Testis (tissue), 3 donors: ENCODE data around the gene DGUOK. TPM values are rescaled to one million over a fixed set of nuclear protein-coding genes. Genes with fewer than 3 reads are reported as not detected.
"Not testable (repeated sequence)": the region's sequence is repeated elsewhere in the genome, so short reads cannot be mapped to it uniquely, and the experiment has no call there.

Experiments used
- DNase-seq: peaks from one replicate; pipeline ENCODE4 v3.0.0-alpha.2; 2019
- H3K27ac ChIP-seq, 2 donors: fragments of 200-600 bp; sonication (generic); one replicate each; pipeline ENCODE4 v1.5.1; 2019
- H3K27me3 ChIP-seq: fragments of 200-600 bp; sonication (generic); one replicate; pipeline ENCODE4 v1.5.1; 2019
- H3K36me3 ChIP-seq: fragments of 200-600 bp; sonication (generic); one replicate; pipeline ENCODE4 v1.5.1; 2017; ENCODE audit warnings: low read depth; ENCODE audit errors: missing control alignments
- H3K4me1 ChIP-seq: fragments of 200-600 bp; sonication (generic); one replicate; pipeline ENCODE4 v1.5.1; 2019
- H3K4me3 ChIP-seq, 2 donors: fragments of 200-600 bp; sonication (generic); one replicate each; pipeline ENCODE4 v1.5.1; 2017 to 2019
- H3K9me3 ChIP-seq: fragments of 200-600 bp; sonication (generic); one replicate; pipeline ENCODE4 v1.5.1; 2017
- POLR2A ChIP-seq: fragments of 450-650 bp; IDR thresholded peaks from one replicate; pipeline ENCODE4 v1.6.1; 2017; ENCODE audit warnings: antibody characterized with exemption, mild to moderate bottlenecking, moderate library complexity
- WGBS, 2 donors: methylation state at CpG; one replicate each; pipeline ENCODE4 v1.1.5; 2018; 5-methylcytosine and 5-hydroxymethylcytosine counted together
- intact Hi-C: fragments of 100-400 bp; cut with DNase I; formaldehyde crosslinking; loops from one replicate; pipeline ENCODE4 v1.15.1; 2023; ENCODE audit warnings: low total_unique reads
- polyA plus RNA-seq: library from polyadenylated mRNA; stranded (reverse); fragments of 350-450 nt; fragmentation: Illumina TruSeq; extraction: RNeasy Lipid Tissue Mini Kit (QIAGEN cat#74804); gene quantifications from one replicate; pipeline ENCODE4 v1.2.3, GENCODE V29; 2014; ENCODE audit warnings: low read depth, low replicate concordance; ENCODE audit not compliant: insufficient read depth
- total RNA-seq, 2 donors: library from RNA; depleted of rRNA; stranded (reverse); fragments of >200 nt; gene quantifications; one replicate each; pipeline ENCODE4 v1.2.3, GENCODE V29; 2016
- TF ChIP-seq, protein P1 (sequence below), 3 experiments: fragments of 450-650 bp in 2 of 3; fragments of 200-600 bp in 1 of 3; sonication (generic) in 1 of 3; IDR thresholded peaks; one replicate each; pipeline ENCODE4 v1.5.1; 2016 to 2019; ENCODE audit warnings: antibody characterized with exemption in 3 of 3, mild to moderate bottlenecking in 2 of 3, moderate library complexity in 1 of 3

Gene DGUOK
- total and polyA plus RNA-seq, 3 donors from 2014 or later, result 87.7 to 93.9 (median 91.0) TPM

GRCh38 chr2:73939419-73939818, 12.7 kb downstream of the DGUOK start:
- H3K27ac ChIP-seq, result no peak overlapping the region
- intact Hi-C loops, result no loop called here
- no peak for TF ChIP-seq POLR2A
- TF ChIP-seq, protein P1, sequence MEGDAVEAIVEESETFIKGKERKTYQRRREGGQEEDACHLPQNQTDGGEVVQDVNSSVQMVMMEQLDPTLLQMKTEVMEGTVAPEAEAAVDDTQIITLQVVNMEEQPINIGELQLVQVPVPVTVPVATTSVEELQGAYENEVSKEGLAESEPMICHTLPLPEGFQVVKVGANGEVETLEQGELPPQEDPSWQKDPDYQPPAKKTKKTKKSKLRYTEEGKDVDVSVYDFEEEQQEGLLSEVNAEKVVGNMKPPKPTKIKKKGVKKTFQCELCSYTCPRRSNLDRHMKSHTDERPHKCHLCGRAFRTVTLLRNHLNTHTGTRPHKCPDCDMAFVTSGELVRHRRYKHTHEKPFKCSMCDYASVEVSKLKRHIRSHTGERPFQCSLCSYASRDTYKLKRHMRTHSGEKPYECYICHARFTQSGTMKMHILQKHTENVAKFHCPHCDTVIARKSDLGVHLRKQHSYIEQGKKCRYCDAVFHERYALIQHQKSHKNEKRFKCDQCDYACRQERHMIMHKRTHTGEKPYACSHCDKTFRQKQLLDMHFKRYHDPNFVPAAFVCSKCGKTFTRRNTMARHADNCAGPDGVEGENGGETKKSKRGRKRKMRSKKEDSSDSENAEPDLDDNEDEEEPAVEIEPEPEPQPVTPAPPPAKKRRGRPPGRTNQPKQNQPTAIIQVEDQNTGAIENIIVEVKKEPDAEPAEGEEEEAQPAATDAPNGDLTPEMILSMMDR (IDR thresholded peaks at IDR 0.05), result no peak
- no peaks in the 10 kb centered on the region for H3K27me3 ChIP-seq
- H3K9me3 ChIP-seq, result no peaks in the 10 kb centered on the region
- H3K4me1 ChIP-seq, result no peaks in the 10 kb centered on the region
- 83 to 95% methylated on average over 2 of the region's 2 CpGs for WGBS, 2 donors
- DNase-seq, result no peak
- no peaks in the 10 kb centered on the region for H3K36me3 ChIP-seq
- H3K4me3 ChIP-seq, result no peak overlapping the region

DNA sequence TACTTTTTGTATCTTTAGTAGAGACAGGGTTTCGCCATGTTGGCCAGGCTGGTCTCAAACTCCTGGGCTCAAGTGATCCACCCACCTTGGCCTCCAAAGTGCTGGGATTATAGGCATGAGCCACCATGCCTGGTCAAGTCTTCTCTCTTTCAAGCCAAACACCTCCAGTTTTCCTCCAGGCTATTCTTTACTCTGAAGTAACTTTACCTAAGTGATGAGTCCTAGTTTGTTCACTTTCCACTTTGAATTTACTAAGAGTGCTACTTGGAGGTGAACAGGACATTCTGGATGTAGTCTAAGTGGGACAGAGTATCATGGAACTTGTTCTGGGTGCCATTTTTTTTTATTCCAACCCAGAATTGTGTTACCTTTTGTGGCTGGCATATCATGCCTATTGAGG, 13.4 kb downstream of the DGUOK start:
- H3K4me1 ChIP-seq, H3K9me3 ChIP-seq, H3K27ac ChIP-seq, H3K36me3 ChIP-seq, H3K4me3 ChIP-seq, H3K27me3 ChIP-seq, intact Hi-C loops, DNase-seq: not testable (repeated sequence)
- WGBS, 2 donors, result 100% methylated on average over 1 of the region's 1 CpG

DNA sequence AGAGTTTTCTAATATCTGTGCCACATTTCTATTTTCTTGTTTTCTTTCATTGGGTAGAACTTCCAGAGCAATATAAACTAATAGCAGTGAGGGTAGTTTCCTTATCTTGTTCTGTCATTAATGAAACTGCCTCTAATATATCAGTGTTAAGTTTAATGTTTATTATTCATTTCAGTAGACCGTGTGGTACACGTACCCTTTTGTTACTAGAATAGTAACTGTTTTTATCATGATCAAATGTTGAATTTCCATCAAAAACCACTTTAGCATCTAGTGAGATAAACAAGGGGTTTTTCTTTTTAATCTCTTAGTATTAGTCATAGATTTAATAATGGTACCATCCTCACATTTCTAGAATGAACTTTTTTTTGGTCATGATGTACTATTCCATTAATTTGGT, 16.0 kb downstream of the DGUOK start:
- H3K4me3 ChIP-seq, result no peak overlapping the region
- H3K9me3 ChIP-seq, result no peaks in the 10 kb centered on the region
- 56 to 77% methylated on average over 2 of the region's 2 CpGs for WGBS, 2 donors
- H3K27ac ChIP-seq, result no peak overlapping the region
- no peaks in the 10 kb centered on the region for H3K4me1 ChIP-seq
- no peak for DNase-seq
- H3K36me3 ChIP-seq, result no peaks in the 10 kb centered on the region
- TF ChIP-seq, protein P1 (IDR thresholded peaks at IDR 0.05), result no peak
- TF ChIP-seq POLR2A, result no peak
- H3K27me3 ChIP-seq, result no peaks in the 10 kb centered on the region
- intact Hi-C loops, result no loop called here

DNA sequence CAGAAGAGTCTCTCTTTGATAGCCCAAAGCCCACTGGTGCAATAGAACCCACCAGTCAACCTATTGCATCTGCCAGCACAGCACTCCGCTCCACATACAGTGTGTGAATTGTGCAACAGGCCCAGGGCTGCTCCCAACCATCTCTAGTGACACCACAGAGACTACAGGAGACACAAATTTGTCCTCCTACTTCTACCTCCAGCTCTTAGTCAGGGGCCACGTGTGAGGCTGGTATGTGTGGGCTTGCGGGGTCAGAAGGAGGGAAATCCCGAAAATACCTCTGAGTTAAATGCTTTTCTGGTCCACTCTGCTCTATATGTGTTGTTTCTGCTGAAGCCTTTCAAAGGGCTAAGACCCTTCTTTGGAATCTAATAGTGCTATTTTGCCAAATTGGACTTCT, 18.0 kb downstream of the DGUOK start:
- Histone ChIP-seq H3K27ac (no peak overlapping the region), H3K36me3 (no peaks in the 10 kb centered on the region), H3K4me3 (no peak overlapping the region), H3K4me1 (no peaks in the 10 kb centered on the region), H3K9me3 (no peaks in the 10 kb centered on the region), H3K27me3 (no peaks in the 10 kb centered on the region)
- TF ChIP-seq, protein P1 (IDR thresholded peaks at IDR 0.05), result no peak
- TF ChIP-seq POLR2A, result no peak
- DNase-seq, result no peak
- 91 to 92% methylated on average over 4 of the region's 4 CpGs for WGBS, 2 donors
- intact Hi-C loops, result no loop called here

DNA sequence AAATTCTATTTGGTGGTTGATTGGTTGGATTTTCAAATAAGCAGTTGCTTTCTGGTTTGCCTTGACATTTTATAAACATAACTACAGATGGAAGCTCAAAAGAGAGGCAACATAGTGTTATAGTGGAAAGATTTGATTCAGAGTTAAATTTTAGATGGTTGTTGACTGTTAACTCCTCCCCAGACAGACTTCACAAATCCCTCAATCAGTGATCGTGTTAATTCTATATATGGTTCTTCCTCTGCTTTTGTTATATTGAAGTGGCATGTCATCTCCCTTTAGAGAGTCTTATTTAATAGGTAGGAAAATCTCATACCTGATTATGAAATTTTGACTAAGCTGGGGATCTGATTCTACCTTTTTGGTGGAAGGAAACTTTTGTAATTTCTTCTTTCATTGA, 19.5 kb downstream of the DGUOK start:
- no peak overlapping the region for H3K27ac ChIP-seq
- TF ChIP-seq, protein P1 (IDR thresholded peaks at IDR 0.05), result no peak
- no peak for TF ChIP-seq POLR2A
- no peak overlapping the region for H3K4me3 ChIP-seq
- 80 to 90% methylated on average over 1 of the region's 1 CpG for WGBS, 2 donors
- no peaks in the 10 kb centered on the region for H3K9me3 ChIP-seq
- no peaks in the 10 kb centered on the region for H3K4me1 ChIP-seq
- intact Hi-C loops, result no loop called here
- no peaks in the 10 kb centered on the region for H3K27me3 ChIP-seq
- H3K36me3 ChIP-seq, result no peaks in the 10 kb centered on the region
- no peak for DNase-seq
